Caco-2 (cell line): ENCODE measurements around the gene RGS7. TPM values are rescaled to one million over a fixed set of nuclear protein-coding genes. Genes with fewer than 3 reads are reported as not detected.

Experiments used
- BruUV-seq: library from RNA; stranded (reverse); fragments of 400-500 nt; replicated peaks from 2 replicates; lab custom pipeline; 2021; lab: Mats Ljungman, UMichigan
- CTCF ChIA-PET: fragments of 300-600 bp; sonication (Branson Sonifier 250); formaldehyde crosslinking; loops from one replicate; lab custom pipeline; 2022; ENCODE audit warnings: antibody characterized with exemption; lab: Charles Lee
- POLR2A ChIA-PET: fragments of 300-600 bp; sonication (Branson Sonifier 250); formaldehyde crosslinking; loops from one replicate; lab custom pipeline; 2022; ENCODE audit warnings: antibody characterized with exemption; lab: Charles Lee
- DNase-seq, 2 experiments: peaks; one replicate each; pipeline versions ENCODE4 v3.0.0 to v3.0.0-alpha.2; 2020 to 2022
- H3K27me3 ChIP-seq: replicated peaks from 2 replicates; pipeline ENCODE4 v1.6.0; 2011; ENCODE audit warnings: low read length; ENCODE audit not compliant: control insufficient read depth, insufficient read depth
- H3K36me3 ChIP-seq: 2 replicates; pipeline ENCODE4 v1.5.1; 2011; ENCODE audit warnings: low read length; ENCODE audit not compliant: control insufficient read depth, insufficient read depth
- H3K4me1 ChIP-seq: fragments of 250-450 bp; sonication (Bioruptor Pico); 2 replicates; pipeline ENCODE4 v1.5.1; 2020; ENCODE audit warnings: mild to moderate bottlenecking
- H3K4me3 ChIP-seq: 2 replicates; pipeline ENCODE4 v1.5.1; 2011; ENCODE audit warnings: low read depth, mild to moderate bottlenecking, control low read depth, low read length
- H3K9me3 ChIP-seq: fragments of 250-450 bp; sonication (Bioruptor Pico); 2 replicates; pipeline ENCODE4 v1.5.1; 2020; ENCODE audit warnings: mild to moderate bottlenecking, moderate library complexity
- H3K27ac Mint-ChIP-seq: one replicate; pipeline ENCODE4 v1.8.0; 2022; ENCODE audit warnings: mixed read lengths; ENCODE audit not compliant: unreplicated experiment
- H3K27me3 Mint-ChIP-seq: one replicate; pipeline ENCODE4 v1.8.0; 2022; ENCODE audit warnings: mixed read lengths; ENCODE audit not compliant: insufficient read depth, unreplicated experiment
- H3K36me3 Mint-ChIP-seq: one replicate; pipeline ENCODE4 v1.8.0; 2022; ENCODE audit warnings: mild to moderate bottlenecking, mixed read lengths; ENCODE audit not compliant: insufficient read depth, unreplicated experiment
- H3K4me1 Mint-ChIP-seq: one replicate; pipeline ENCODE4 v1.8.0; 2022; ENCODE audit warnings: low read depth, mixed read lengths; ENCODE audit not compliant: unreplicated experiment
- H3K4me3 Mint-ChIP-seq: one replicate; pipeline ENCODE4 v1.8.0; 2022; ENCODE audit warnings: mild to moderate bottlenecking, moderate library complexity, mixed read lengths; ENCODE audit not compliant: unreplicated experiment
- H3K9me3 Mint-ChIP-seq: one replicate; pipeline ENCODE4 v1.8.0; 2022; ENCODE audit warnings: mixed read lengths; ENCODE audit not compliant: unreplicated experiment
- CTCF ChIP-seq, 2 experiments: fragments of 200-600 bp in 1 of 2; IDR thresholded peaks; 1 replicate in 1 of 2; 2 replicates in 1 of 2; pipeline versions ENCODE4 v1.5.1 to v1.8.0; 2011 to 2022; ENCODE audit warnings: antibody characterized with exemption in 1 of 2, control low read depth in 1 of 2, inconsistent platforms in 1 of 2, low read depth in 1 of 2, low read length in 1 of 2, mild to moderate bottlenecking in 1 of 2, moderate library complexity in 1 of 2; ENCODE audit not compliant: insufficient read depth in 1 of 2, severe bottlenecking in 1 of 2, unreplicated experiment in 1 of 2
- intact Hi-C: fragments of 100-400 bp; cut with micrococcal nuclease; formaldehyde crosslinking; loops from one replicate; pipeline ENCODE4 v1.10.0; 2022; ENCODE audit not compliant: unreplicated experiment
- total RNA-seq: library from RNA; stranded (reverse); gene quantifications from 2 replicates; pipeline ENCODE4 v1.2.3, GENCODE V29; 2022

The RGS7 gene
- total RNA-seq, 1 experiment from 2014 or later: not detected

GRCh38 chr1:240816472-240816871 is 540.5 kb downstream of the RGS7 start:
- H3K27me3 Mint-ChIP-seq: no peaks in the 10 kb centered on the region
- H3K9me3 Mint-ChIP-seq: no peaks in the 10 kb centered on the region
- no peaks in the 10 kb centered on the region for H3K36me3 Mint-ChIP-seq
- CTCF ChIA-PET: no interaction called here
- DNase-seq: no peak
- no TSS peak for BruUV-seq
- H3K36me3 ChIP-seq: no peaks in the 10 kb centered on the region
- intact Hi-C loops: no loop called here
- no peaks in the 10 kb centered on the region for H3K27me3 ChIP-seq
- no peak overlapping the region for H3K4me3 Mint-ChIP-seq
- POLR2A ChIA-PET: no interaction called here
- H3K9me3 ChIP-seq: no peaks in the 10 kb centered on the region
- H3K27ac Mint-ChIP-seq: no peak overlapping the region
- no peaks in the 10 kb centered on the region for H3K4me1 ChIP-seq
- H3K4me3 ChIP-seq: no peak overlapping the region
- TF ChIP-seq CTCF (IDR thresholded peaks at IDR 0.05; ENCODE audit: insufficient read depth in 1 of 2, low read depth in 1 of 2, low read length in 1 of 2, severe bottlenecking in 1 of 2, unreplicated experiment in 1 of 2): no peak
- no peaks in the 10 kb centered on the region for H3K4me1 Mint-ChIP-seq

- no peaks in the 10 kb centered on the region for H3K27me3 Mint-ChIP-seq
- ChIA-PET POLR2A (no interaction called here), CTCF (no interaction called here)
- H3K9me3 Mint-ChIP-seq: no peaks in the 10 kb centered on the region
- H3K36me3 Mint-ChIP-seq: no peaks in the 10 kb centered on the region
- Histone ChIP-seq H3K9me3 (no peaks in the 10 kb centered on the region), H3K4me1 (no peaks in the 10 kb centered on the region), H3K27me3 (no peaks in the 10 kb centered on the region), H3K4me3 (no peak overlapping the region), H3K36me3 (no peaks in the 10 kb centered on the region)
- no peak for TF ChIP-seq CTCF (IDR thresholded peaks at IDR 0.05; ENCODE audit: insufficient read depth in 1 of 2, low read depth in 1 of 2, low read length in 1 of 2, severe bottlenecking in 1 of 2, unreplicated experiment in 1 of 2)
- H3K4me1 Mint-ChIP-seq: no peaks in the 10 kb centered on the region
- intact Hi-C loops: no loop called here
- DNase-seq: no peak
- no peak overlapping the region for H3K27ac Mint-ChIP-seq
- BruUV-seq: no TSS peak
- no peak overlapping the region for H3K4me3 Mint-ChIP-seq
Observed at GRCh38 chr1:240813720-240814119, 543.3 kb downstream of the RGS7 start.

- Histone ChIP-seq H3K4me3 (no peak overlapping the region), H3K27me3 (no peaks in the 10 kb centered on the region), H3K4me1 (no peaks in the 10 kb centered on the region), H3K9me3 (no peaks in the 10 kb centered on the region), H3K36me3 (no peaks in the 10 kb centered on the region)
- intact Hi-C loops: no loop called here
- H3K4me1 Mint-ChIP-seq: no peaks in the 10 kb centered on the region
- CTCF ChIA-PET: no interaction called here
- H3K4me3 Mint-ChIP-seq: no peak overlapping the region
- POLR2A ChIA-PET: no interaction called here
- H3K36me3 Mint-ChIP-seq: no peaks in the 10 kb centered on the region
- DNase-seq: no peak
- H3K27ac Mint-ChIP-seq: no peak overlapping the region
- no peaks in the 10 kb centered on the region for H3K27me3 Mint-ChIP-seq
- no peaks in the 10 kb centered on the region for H3K9me3 Mint-ChIP-seq
- BruUV-seq: no TSS peak
- TF ChIP-seq CTCF (IDR thresholded peaks at IDR 0.05; ENCODE audit: insufficient read depth in 1 of 2, low read depth in 1 of 2, low read length in 1 of 2, severe bottlenecking in 1 of 2, unreplicated experiment in 1 of 2): no peak
Observed at GRCh38 chr1:240811256-240811655, 545.7 kb downstream of the RGS7 start.
